Activated effector memory CD4-positive, alpha-beta T cell treated with Interleukin-2 at 50 U/mL for 16 hours (primary cell): ENCODE data around the gene COMT.

ENCODE experiments used
- DNase-seq: peaks from one replicate; pipeline ENCODE4 v3.0.0-alpha.2; 2020

COMT gene

DNA sequence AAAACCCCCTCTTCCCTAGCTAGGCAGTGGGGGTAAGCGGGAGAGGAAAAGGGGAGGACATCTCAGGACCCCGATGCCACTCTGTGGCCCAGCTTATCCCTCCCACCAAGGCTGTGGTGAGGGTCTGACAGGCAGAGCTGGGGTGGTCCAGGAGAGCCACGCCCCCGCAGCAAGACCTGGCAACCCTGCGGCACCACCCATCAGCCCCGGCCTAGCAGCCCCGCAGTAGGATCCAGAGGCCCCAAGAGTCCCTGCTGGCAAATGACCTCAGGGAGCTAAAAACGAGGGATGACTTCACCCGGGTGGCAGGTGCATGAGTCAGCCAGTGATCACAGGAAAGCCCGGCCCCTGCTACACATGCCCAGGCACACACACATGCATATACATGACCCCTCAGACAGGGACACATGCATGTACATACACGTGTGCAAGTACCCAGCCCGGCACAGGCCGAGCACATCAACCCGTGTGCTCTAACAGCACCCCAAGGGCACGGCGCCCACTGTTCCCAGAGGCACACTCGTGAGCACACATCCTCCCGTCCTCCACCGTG, 42.7 kb downstream of the COMT start:
- no peak for DNase-seq

DNA sequence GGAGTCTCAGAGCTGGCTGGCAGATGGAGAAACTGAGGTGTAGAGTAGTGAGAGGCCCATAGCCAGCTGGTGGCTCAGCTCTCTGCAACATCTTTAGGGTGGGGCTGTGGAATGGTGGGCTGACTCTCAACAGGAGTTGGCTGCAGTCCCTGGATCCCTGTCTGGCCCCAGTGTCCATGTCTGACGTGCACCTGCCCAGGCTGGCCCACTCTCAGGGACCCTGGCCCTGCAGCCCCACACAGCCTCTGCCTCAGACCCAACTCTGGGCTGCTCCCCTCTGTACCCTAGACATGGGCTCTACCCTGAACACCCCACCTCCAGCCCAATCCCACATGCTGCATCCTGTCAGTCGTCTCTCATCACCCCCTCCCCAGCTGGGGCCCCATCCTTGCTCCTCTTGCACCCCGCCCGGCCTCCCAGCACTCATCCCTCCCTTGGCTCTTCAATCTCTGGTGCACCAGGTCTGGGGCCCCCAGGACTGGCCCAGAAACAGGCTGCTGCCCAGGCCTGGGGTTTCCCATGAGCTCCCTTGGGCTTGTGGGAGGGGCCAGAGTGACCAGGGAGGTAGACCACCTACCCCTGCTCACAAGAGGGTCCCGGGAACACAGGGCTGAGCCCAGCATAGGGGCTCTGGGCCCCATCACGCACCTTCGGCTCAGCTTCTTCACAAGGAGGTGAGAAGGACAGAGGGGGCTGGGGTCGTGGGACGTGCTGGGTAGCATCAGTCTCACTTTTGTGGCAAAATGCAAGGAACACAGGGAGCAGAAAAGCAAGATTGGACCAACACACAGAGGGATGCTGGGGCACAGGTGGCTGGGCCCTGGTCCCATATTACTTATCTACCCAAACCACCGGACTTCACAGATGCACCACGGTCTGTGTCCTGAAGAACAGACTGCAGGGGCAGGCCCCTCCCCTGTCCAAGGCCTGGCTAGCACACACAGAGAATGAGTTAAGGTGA, 43.6 kb downstream of the COMT start:
- DNase-seq, result no peak

GRCh38 chr22:19986011-19986409, 44.4 kb downstream of the COMT start:
- no peak for DNase-seq

GRCh38 chr22:19986410-19987341, 45.1 kb downstream of the COMT start:
- DNase-seq, result peak; percentile 39

GRCh38 chr22:19987394-19988306, 46.1 kb downstream of the COMT start:
- no peak for DNase-seq

DNA sequence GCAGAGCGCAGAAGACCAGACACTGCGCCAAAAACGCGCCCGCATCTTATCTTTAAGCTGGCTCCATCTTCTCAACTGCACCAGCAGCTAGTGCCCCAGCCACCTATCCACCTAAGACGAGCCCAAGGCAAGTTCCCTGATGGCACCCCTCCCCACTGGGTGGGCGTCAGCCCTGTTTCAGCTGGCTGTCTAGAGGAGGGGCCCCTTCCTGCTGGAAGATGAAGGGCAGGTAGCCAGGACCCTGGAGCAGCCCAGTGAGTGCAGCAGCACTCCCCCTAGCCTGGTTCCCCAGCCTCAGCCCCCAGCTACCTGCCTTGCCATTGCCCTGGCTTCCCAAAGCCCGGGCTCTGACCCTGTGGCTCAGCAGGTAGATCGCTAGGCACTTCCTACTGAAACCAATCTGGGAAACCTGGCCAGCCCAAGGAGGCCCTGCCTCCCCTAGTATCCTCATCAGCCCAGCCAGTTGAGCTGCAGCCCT, 46.8 kb downstream of the COMT start:
- DNase-seq, result no peak

GRCh38 chr22:19988965-19989724, 47.6 kb downstream of the COMT start:
- no peak for DNase-seq

DNA sequence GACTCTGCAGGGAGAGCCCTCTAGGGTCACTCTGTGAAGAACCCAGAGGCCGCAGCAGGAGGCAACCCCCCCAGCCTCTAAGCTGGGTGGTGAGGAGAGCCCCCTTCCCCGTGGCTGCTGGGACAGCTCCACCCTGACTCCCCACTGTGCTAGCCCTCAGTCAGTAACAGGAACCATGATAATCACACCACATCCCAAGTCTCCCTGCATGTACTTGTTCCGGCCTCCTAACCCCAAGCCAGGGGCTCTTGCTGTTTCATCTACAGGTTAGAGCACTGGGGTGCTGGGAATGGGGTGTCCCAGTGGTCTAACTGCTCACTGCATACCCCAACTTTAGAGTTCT, 48.1 kb downstream of the COMT start:
- DNase-seq, result no peak

- DNase-seq, result no peak
Observed at GRCh38 chr22:19990188-19990587, 48.6 kb downstream of the COMT start.

GRCh38 chr22:19990609-19991394, 49.2 kb downstream of the COMT start:
- DNase-seq, result no peak

- no peak for DNase-seq
Observed at GRCh38 chr22:19991395-19991644, 49.7 kb downstream of the COMT start.

DNA sequence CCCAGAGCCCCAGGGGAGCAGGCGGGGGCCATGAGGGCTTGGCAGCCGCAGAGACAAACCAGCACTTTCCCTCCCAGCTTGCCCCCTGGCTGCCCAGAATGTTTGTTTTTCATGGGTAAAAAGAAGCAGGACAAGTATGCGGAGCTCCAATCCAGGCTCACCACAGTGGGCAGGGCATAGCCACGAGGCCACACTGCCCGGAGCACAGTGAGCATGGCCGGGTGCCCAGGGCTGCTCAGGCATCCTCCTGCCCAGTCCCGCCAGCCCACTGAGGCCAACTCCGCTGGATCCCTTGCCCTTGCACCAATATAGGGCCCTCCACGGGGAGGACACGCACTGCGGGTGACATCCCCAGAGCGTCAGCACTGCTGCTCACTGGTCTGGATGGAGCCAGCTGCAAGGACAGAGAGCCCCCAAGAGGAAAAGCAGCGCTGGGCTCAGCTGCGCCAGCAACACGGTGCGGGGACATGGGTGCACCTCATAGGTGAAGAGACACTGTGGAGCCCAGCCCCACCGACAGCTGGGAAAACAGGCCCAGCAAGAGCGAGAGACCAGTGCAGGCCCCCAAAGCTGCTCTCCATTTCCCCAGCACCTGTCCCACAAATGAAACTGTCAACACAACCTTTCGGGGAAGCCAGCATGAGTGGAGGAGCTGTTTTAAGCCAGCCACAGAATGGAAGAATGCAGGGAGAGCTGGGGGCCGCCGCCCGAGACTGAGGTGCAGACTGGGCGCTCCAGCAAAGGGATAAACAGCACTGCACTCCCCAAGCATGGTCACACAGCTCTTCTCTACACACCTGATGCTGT, 50.3 kb downstream of the COMT start:
- no peak for DNase-seq

DNA sequence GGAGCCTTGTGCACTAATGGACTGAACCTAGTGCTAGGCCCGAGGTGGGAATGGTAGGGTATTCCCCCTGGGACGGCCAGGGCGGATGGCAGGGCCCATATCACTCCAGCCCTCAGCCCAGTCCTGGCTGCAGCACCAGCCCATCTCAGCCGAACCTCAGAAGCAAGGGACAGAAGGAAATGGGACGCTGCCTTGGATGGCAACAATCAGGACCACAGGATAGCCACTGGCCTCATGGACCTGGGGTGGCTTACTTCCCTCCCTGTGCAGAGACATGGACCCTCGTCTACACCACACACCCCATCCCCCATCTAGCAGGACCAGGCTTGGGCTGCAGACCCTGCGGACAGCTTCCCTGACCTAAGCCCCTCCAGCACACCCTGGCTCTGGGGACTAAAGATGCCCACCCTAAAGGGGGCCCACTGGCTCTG, 50.9 kb downstream of the COMT start:
- DNase-seq, result no peak

DNA sequence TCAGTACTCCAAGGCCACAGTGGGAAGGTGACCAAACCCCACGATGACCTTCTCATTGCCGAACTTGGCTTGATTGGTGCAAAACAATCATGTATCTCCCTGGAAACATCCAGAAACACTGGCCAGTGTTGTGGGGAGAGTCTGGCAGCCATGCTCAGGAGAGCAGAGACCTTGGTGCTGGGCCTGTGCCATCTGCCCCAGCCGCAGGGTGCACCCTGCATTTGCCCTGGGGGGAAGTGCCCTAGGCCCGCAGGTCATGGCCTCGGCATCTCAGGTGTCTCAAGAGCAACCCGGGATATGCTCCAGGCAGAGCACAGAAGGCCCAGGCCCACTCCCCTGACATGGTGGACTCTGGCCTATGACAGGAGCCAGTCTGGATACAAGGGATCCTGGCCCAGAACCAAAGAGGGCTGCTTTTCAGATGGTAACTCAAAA, 51.4 kb downstream of the COMT start:
- no peak for DNase-seq

DNA sequence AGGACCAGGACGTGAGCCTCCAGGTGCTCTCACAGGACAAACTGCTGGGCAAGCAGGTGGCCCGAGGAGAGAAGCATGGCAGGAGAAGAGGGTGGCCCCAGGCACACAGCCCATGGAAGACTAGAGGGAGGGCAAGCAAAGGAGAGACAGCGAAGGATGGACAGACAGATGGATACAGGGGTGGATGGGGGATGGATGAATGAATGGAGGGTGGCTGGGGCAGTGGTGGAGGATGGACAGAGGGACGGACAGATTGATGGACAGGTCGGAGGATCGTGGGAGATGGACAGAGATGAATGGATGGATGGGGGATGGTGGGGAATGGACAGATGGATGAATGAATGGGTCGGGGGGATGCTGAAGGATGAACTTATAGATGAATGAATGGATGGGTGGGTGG, 52.4 kb downstream of the COMT start:
- DNase-seq, result no peak

DNA sequence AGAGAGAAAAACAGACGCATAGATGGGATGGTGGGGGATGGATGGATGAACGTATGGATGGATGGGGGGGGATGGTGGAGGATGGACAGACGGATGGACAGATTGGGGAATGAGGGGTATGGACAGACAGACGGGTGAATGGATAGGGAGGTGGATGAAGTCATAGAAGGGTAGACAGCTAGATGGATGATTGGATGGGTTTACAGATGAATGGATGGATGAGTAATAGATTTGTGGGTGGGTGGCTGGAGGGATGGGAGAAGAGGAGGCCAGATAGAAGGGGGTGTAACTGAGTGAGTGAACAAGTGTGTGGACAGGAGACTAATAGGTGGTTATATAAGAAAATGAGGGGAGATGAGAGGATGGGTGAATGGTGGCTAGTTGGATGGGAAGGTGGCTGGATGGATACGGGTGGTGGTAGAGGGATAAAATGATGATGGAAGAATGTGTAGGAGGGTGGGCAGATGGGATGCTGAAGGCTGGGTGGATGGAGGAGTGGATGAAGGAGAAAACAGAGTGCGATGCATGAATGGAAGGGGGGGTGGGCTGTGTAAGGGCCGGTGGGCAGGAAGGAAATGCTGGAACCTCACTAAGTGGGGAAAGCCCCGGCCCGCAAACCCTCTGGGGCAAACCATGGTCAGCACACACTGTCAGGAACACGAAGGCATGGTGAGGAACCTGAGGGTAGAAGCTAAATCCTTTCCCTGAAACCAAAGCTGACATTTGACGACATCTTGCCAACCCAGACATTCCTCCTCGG, 53.5 kb downstream of the COMT start:
- no peak for DNase-seq

DNA sequence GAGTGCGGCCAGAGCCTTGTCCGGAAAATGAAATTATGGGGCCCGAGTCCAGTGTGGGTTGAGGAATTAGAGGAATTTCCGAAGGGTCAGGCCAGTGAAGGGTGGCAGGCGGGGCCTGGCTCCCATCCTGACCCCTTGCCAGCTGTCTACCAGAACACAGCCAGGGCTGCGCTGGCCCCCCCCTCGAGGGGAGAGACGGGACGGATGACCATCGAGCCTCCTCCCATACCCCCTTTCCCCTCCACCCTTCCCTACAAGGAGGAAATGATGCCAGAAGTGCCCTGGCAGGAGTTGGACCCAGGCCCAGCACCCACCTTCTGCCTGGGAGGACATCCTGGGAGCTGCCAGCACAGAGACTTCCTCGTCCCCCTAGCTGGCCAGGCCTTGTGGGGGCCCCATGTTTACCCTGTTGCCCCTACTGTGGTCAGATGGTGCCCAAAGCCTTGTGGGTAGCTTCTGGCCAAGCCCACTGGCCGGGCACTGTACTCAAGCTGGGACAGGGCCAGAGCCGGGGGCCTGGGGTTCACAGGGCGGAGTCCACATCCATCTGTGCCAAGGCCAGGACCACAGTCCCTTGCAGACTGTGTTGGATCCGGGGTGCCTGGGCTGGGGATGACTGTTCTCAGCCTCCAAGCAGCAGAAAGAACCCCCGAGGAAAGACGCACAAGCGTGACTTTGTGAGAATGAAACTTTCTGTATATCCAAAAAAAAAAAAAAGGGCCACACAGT, 54.2 kb downstream of the COMT start:
- DNase-seq, result no peak

- DNase-seq, result no peak
Observed at GRCh38 chr22:19996694-19997384, 55.3 kb downstream of the COMT start.
